Measurements from ENCODE around the gene CAMTA1. TPM values are rescaled to one million over a fixed set of nuclear protein-coding genes. Genes with fewer than 3 reads are reported as not detected.
"Not testable (repeated sequence)": the region's sequence is repeated elsewhere in the genome, so short reads cannot be mapped to it uniquely, and the experiment has no call there.

The CAMTA1 gene
- total RNA-seq, 1 donor from 2014 or later, result 69.9 TPM

- Mint-ChIP-seq H3K4me3 (no peak overlapping the region), H3K4me1 (no peaks in the 10 kb centered on the region), H3K9me3 (no peaks in the 10 kb centered on the region), H3K27me3 (peaks cover 9% of the 10 kb centered on the region), H3K36me3 (ENCODE audit: low read depth) (no peaks in the 10 kb centered on the region), H3K27ac (no peak overlapping the region)
- intact Hi-C loops (cut with micrococcal nuclease), result no loop called here
- no peak for DNase-seq
Measured at GRCh38 chr1:7375329-7375728, 590.1 kb downstream of the CAMTA1 start.

GRCh38 chr1:7375781-7376660 lies 590.8 kb downstream of the CAMTA1 start:
- H3K9me3 Mint-ChIP-seq, result no peaks in the 10 kb centered on the region
- no peak overlapping the region for H3K4me3 Mint-ChIP-seq
- peaks cover 9% of the 10 kb centered on the region for H3K27me3 Mint-ChIP-seq
- no peak overlapping the region for H3K27ac Mint-ChIP-seq
- no peaks in the 10 kb centered on the region for H3K4me1 Mint-ChIP-seq
- intact Hi-C loops (cut with micrococcal nuclease), result no loop called here
- H3K36me3 Mint-ChIP-seq (ENCODE audit: low read depth), result no peaks in the 10 kb centered on the region
- DNase-seq, result no peak

- H3K4me1 Mint-ChIP-seq, result no peaks in the 10 kb centered on the region
- no peaks in the 10 kb centered on the region for H3K9me3 Mint-ChIP-seq
- no peaks in the 10 kb centered on the region for H3K36me3 Mint-ChIP-seq (ENCODE audit: low read depth)
- DNase-seq, result no peak
- H3K4me3 Mint-ChIP-seq, result no peak overlapping the region
- peaks cover 9% of the 10 kb centered on the region for H3K27me3 Mint-ChIP-seq
- H3K27ac Mint-ChIP-seq, result no peak overlapping the region
- intact Hi-C loops (cut with micrococcal nuclease), result no loop called here
Measured at GRCh38 chr1:7376676-7377075, 591.4 kb downstream of the CAMTA1 start.

GRCh38 chr1:7378346-7379130 lies 593.3 kb downstream of the CAMTA1 start:
- H3K36me3 Mint-ChIP-seq (ENCODE audit: low read depth), result no peaks in the 10 kb centered on the region
- DNase-seq, result no peak
- intact Hi-C loops (cut with micrococcal nuclease), result no loop called here
- H3K4me3 Mint-ChIP-seq, result no peak overlapping the region
- H3K27ac Mint-ChIP-seq, result no peak overlapping the region
- H3K9me3 Mint-ChIP-seq, result no peaks in the 10 kb centered on the region
- H3K27me3 Mint-ChIP-seq, result peaks cover 9% of the 10 kb centered on the region
- H3K4me1 Mint-ChIP-seq, result no peaks in the 10 kb centered on the region

- Mint-ChIP-seq H3K4me3 (no peak overlapping the region), H3K9me3 (no peaks in the 10 kb centered on the region), H3K36me3 (ENCODE audit: low read depth) (no peaks in the 10 kb centered on the region), H3K27ac (no peak overlapping the region), H3K27me3 (peaks cover 9% of the 10 kb centered on the region), H3K4me1 (no peaks in the 10 kb centered on the region)
- DNase-seq, result no peak
- intact Hi-C loops (cut with micrococcal nuclease), result no loop called here
Measured at GRCh38 chr1:7379441-7379971, 594.3 kb downstream of the CAMTA1 start.

- H3K36me3 Mint-ChIP-seq (ENCODE audit: low read depth); H3K4me3 Mint-ChIP-seq; intact Hi-C loops (cut with micrococcal nuclease); H3K27ac Mint-ChIP-seq; H3K4me1 Mint-ChIP-seq; DNase-seq; H3K27me3 Mint-ChIP-seq; H3K9me3 Mint-ChIP-seq: not testable (repeated sequence)
Measured at GRCh38 chr1:7380068-7380467, 594.8 kb downstream of the CAMTA1 start.

GRCh38 chr1:7380712-7381111 lies 595.5 kb downstream of the CAMTA1 start:
- Mint-ChIP-seq H3K36me3 (ENCODE audit: low read depth) (no peaks in the 10 kb centered on the region), H3K27me3 (peaks cover 9% of the 10 kb centered on the region), H3K4me1 (no peaks in the 10 kb centered on the region), H3K9me3 (no peaks in the 10 kb centered on the region), H3K4me3 (no peak overlapping the region), H3K27ac (no peak overlapping the region)
- intact Hi-C loops (cut with micrococcal nuclease), result no loop called here
- no peak for DNase-seq

GRCh38 chr1:7381729-7382128 lies 596.5 kb downstream of the CAMTA1 start:
- H3K4me3 Mint-ChIP-seq; H3K9me3 Mint-ChIP-seq; intact Hi-C loops (cut with micrococcal nuclease); H3K36me3 Mint-ChIP-seq (ENCODE audit: low read depth); H3K27ac Mint-ChIP-seq; DNase-seq; H3K27me3 Mint-ChIP-seq; H3K4me1 Mint-ChIP-seq: not testable (repeated sequence)

- Mint-ChIP-seq H3K27me3 (peaks cover 8% of the 10 kb centered on the region), H3K36me3 (ENCODE audit: low read depth) (no peaks in the 10 kb centered on the region), H3K4me1 (no peaks in the 10 kb centered on the region), H3K9me3 (no peaks in the 10 kb centered on the region), H3K4me3 (no peak overlapping the region), H3K27ac (no peak overlapping the region)
- no peak for DNase-seq
- intact Hi-C loops (cut with micrococcal nuclease), result no loop called here
Measured at GRCh38 chr1:7382971-7383370, 597.7 kb downstream of the CAMTA1 start.

- H3K27ac Mint-ChIP-seq, result no peak overlapping the region
- no peaks in the 10 kb centered on the region for H3K9me3 Mint-ChIP-seq
- peaks cover 6% of the 10 kb centered on the region for H3K27me3 Mint-ChIP-seq
- no peak for DNase-seq
- no peaks in the 10 kb centered on the region for H3K4me1 Mint-ChIP-seq
- H3K4me3 Mint-ChIP-seq, result no peak overlapping the region
- intact Hi-C loops (cut with micrococcal nuclease), result no loop called here
- no peaks in the 10 kb centered on the region for H3K36me3 Mint-ChIP-seq (ENCODE audit: low read depth)
Measured at GRCh38 chr1:7383671-7384520, 598.6 kb downstream of the CAMTA1 start.

- Mint-ChIP-seq H3K27ac (no peak overlapping the region), H3K4me3 (no peak overlapping the region), H3K27me3 (peaks cover 2% of the 10 kb centered on the region), H3K36me3 (ENCODE audit: low read depth) (no peaks in the 10 kb centered on the region), H3K4me1 (no peaks in the 10 kb centered on the region), H3K9me3 (no peaks in the 10 kb centered on the region)
- DNase-seq, result no peak
- intact Hi-C loops (cut with micrococcal nuclease), result no loop called here
Measured at GRCh38 chr1:7384679-7385078, 599.4 kb downstream of the CAMTA1 start.

GRCh38 chr1:7385471-7386225 lies 600.4 kb downstream of the CAMTA1 start:
- no peak for DNase-seq
- H3K4me1 Mint-ChIP-seq, result no peaks in the 10 kb centered on the region
- H3K27me3 Mint-ChIP-seq, result no peaks in the 10 kb centered on the region
- H3K27ac Mint-ChIP-seq, result no peak overlapping the region
- intact Hi-C loops (cut with micrococcal nuclease), result no loop called here
- H3K9me3 Mint-ChIP-seq, result no peaks in the 10 kb centered on the region
- no peaks in the 10 kb centered on the region for H3K36me3 Mint-ChIP-seq (ENCODE audit: low read depth)
- H3K4me3 Mint-ChIP-seq, result no peak overlapping the region
